HCT116 (cell line): ENCODE data around the gene MTERF4. TPM values are rescaled to one million over a fixed set of nuclear protein-coding genes. Genes with fewer than 3 reads are reported as not detected.

Experiments used
- ATAC-seq: fragments of 200-7000 bp; cut with Tn5 transposase; 2 replicates; pipeline ENCODE4 v1.9.1; 2020; ENCODE audit warnings: mild to moderate bottlenecking, moderate library complexity
- Bru-seq: library from RNA; stranded (reverse); fragments of 400-500 nt; gene quantifications from one replicate; lab custom pipeline; 2021; lab: Mats Ljungman, UMichigan
- BruChase-seq, 2 experiments: library from RNA; stranded (reverse); fragments of 400-500 nt; gene quantifications; one replicate each; lab custom pipeline; 2021; lab: Mats Ljungman, UMichigan
- BruUV-seq: library from RNA; stranded (reverse); fragments of 400-500 nt; replicated peaks from 2 replicates; lab custom pipeline; 2021; lab: Mats Ljungman, UMichigan
- CTCF ChIA-PET: fragments of 300-600 bp; sonication (Branson Sonifier 250); formaldehyde crosslinking; loops from one replicate; lab custom pipeline; 2021; ENCODE audit warnings: antibody characterized with exemption; lab: Charles Lee
- POLR2A ChIA-PET: fragments of 300-600, 350-600 bp; sonication (Branson Sonifier 250); formaldehyde crosslinking; loops from one replicate; lab custom pipeline; 2021; ENCODE audit warnings: antibody characterized with exemption; lab: Charles Lee
- RAD21 ChIA-PET, 2 experiments: fragments of 300-600 bp; sonication (Branson Sonifier 250); formaldehyde crosslinking; loops; one replicate each; lab custom pipeline; 2023; ENCODE audit warnings: low total read pairs in 2 of 2; ENCODE audit not compliant: uncharacterized antibody in 2 of 2, unreplicated experiment in 2 of 2, low non-redundant PET in 1 of 2; lab: Charles Lee
- DNase-seq: peaks from one replicate; pipeline ENCODE4 v3.0.0-alpha.2; 2010; ENCODE audit warnings: low read depth, low spot score
- H2AFZ ChIP-seq: fragments of 200-600 bp; shearing (Covaris generic), sonication (generic); 2 replicates; pipeline ENCODE4 v1.6.1; 2017; ENCODE audit warnings: low read depth, mixed run types, mixed read lengths, antibody characterized with exemption, low read length; ENCODE audit not compliant: poor library complexity, severe bottlenecking
- H3K27ac ChIP-seq: 2 replicates; pipeline ENCODE4 v1.5.1; 2012; ENCODE audit warnings: low read depth, low read length
- H3K27me3 ChIP-seq: fragments of 200-600 bp; sonication (generic); 2 replicates; pipeline ENCODE4 v1.6.1; 2016; ENCODE audit warnings: mixed run types, low read length, mixed read lengths; ENCODE audit not compliant: insufficient read depth
- H3K36me3 ChIP-seq, 2 experiments: fragments of 200-500 bp in 1 of 2; fragments of 200-600 bp in 1 of 2; sonication (Bioruptor generic) in 1 of 2; sonication (generic) in 1 of 2; 2 replicates each; pipeline versions ENCODE4 v1.5.1 to v1.6.1; 2014 to 2016; ENCODE audit warnings: low read length in 2 of 2, inconsistent platforms in 1 of 2, mixed read lengths in 1 of 2, mixed run types in 1 of 2; ENCODE audit not compliant: insufficient read depth in 2 of 2, control insufficient read depth in 1 of 2
- H3K4me1 ChIP-seq, 2 experiments: fragments of 200-600 bp in 1 of 2; sonication (generic) in 1 of 2; 2 replicates each; pipeline versions ENCODE4 v1.5.1 to v1.6.1; 2012 to 2017; ENCODE audit warnings: low read length in 2 of 2, inconsistent platforms in 1 of 2, mild to moderate bottlenecking in 1 of 2, mixed read lengths in 1 of 2, mixed run types in 1 of 2, moderate library complexity in 1 of 2; ENCODE audit not compliant: insufficient read depth in 2 of 2, control insufficient read depth in 1 of 2
- H3K4me2 ChIP-seq: fragments of 200-600 bp; sonication (generic); 2 replicates; pipeline ENCODE4 v1.6.1; 2017; ENCODE audit warnings: mixed run types, low read length, mixed read lengths
- H3K4me3 ChIP-seq, 2 experiments: fragments of 200-600 bp in 1 of 2; sonication (generic) in 1 of 2; replicated peaks in 1 of 2; 2 replicates each; pipeline ENCODE4 v1.5.1; 2011 to 2016; ENCODE audit warnings: low read length in 2 of 2, control low read depth in 1 of 2, low read depth in 1 of 2, mild to moderate bottlenecking in 1 of 2, mixed read lengths in 1 of 2, mixed run types in 1 of 2
- H3K79me2 ChIP-seq: fragments of 200-600 bp; sonication (generic); 2 replicates; pipeline ENCODE4 v1.6.1; 2017; ENCODE audit warnings: mild to moderate bottlenecking, mixed run types, low read length, moderate library complexity, mixed read lengths; ENCODE audit not compliant: insufficient read depth
- H3K9ac ChIP-seq: fragments of 200-600 bp; sonication (generic); 2 replicates; pipeline ENCODE4 v1.6.1; 2016; ENCODE audit warnings: low read length, mixed read lengths
- H3K9me2 ChIP-seq: fragments of 200-600 bp; sonication (generic), shearing (Covaris generic); 2 replicates; pipeline ENCODE4 v1.6.1; 2017; ENCODE audit warnings: mixed run types, mild to moderate bottlenecking, moderate library complexity; ENCODE audit not compliant: insufficient read depth
- H3K9me3 ChIP-seq, 2 experiments: fragments of 200-500 bp in 1 of 2; fragments of 200-600 bp in 1 of 2; sonication (Bioruptor generic) in 1 of 2; sonication (generic) in 1 of 2; 2 replicates each; pipeline ENCODE4 v1.6.1; 2014 to 2017; ENCODE audit warnings: low read length in 2 of 2, mixed read lengths in 2 of 2, inconsistent platforms in 1 of 2, low read depth in 1 of 2, mild to moderate bottlenecking in 1 of 2, mixed run types in 1 of 2, moderate library complexity in 1 of 2; ENCODE audit not compliant: control insufficient read depth in 1 of 2, insufficient read depth in 1 of 2
- H4K20me1 ChIP-seq: fragments of 200-600 bp; sonication (generic), shearing (Covaris generic); 2 replicates; pipeline ENCODE4 v1.6.1; 2017; ENCODE audit warnings: mixed run types, mild to moderate bottlenecking, moderate library complexity; ENCODE audit not compliant: insufficient read depth
- CBX3 ChIP-seq: IDR thresholded peaks from 2 replicates; pipeline ENCODE4 v1.6.1; 2012; ENCODE audit warnings: low read depth
- CEBPB ChIP-seq: IDR thresholded peaks from 2 replicates; pipeline ENCODE4 v1.6.1; 2012; ENCODE audit warnings: low read depth
- EGR1 ChIP-seq: IDR thresholded peaks from 2 replicates; pipeline ENCODE4 v1.6.1; 2012; ENCODE audit warnings: low read depth
- ELF1 ChIP-seq: IDR thresholded peaks from 2 replicates; pipeline ENCODE4 v1.6.1; 2012; ENCODE audit warnings: low read depth, borderline replicate concordance
- EZH2 ChIP-seq: fragments of 200-600 bp; sonication (generic); IDR thresholded peaks from 2 replicates; pipeline ENCODE4 v1.6.1; 2017; ENCODE audit warnings: antibody characterized with exemption, mixed run types
- EZH2phosphoT487 ChIP-seq: fragments of 200-600 bp; IDR thresholded peaks from 2 replicates; pipeline ENCODE4 v1.6.1; 2018; ENCODE audit warnings: antibody characterized with exemption, borderline replicate concordance
- POLR2A ChIP-seq: IDR thresholded peaks from 2 replicates; pipeline ENCODE4 v1.7.0; 2011; ENCODE audit warnings: borderline replicate concordance; ENCODE audit not compliant: insufficient read depth, insufficient read length; ENCODE audit errors: extremely low read depth
- POLR2AphosphoS5 ChIP-seq: IDR thresholded peaks from 2 replicates; pipeline ENCODE4 v1.6.1; 2011; ENCODE audit warnings: mild to moderate bottlenecking, low read depth, low read length, moderate library complexity
- RAD21 ChIP-seq: IDR thresholded peaks from 2 replicates; pipeline ENCODE4 v1.6.1; 2012; ENCODE audit warnings: low read depth, mild to moderate bottlenecking
- SIN3A ChIP-seq: IDR thresholded peaks from 2 replicates; pipeline ENCODE4 v1.6.1; 2012; ENCODE audit warnings: low read depth
- SP1 ChIP-seq: IDR thresholded peaks from 2 replicates; pipeline ENCODE4 v1.6.1; 2012; ENCODE audit warnings: low read depth
- SRF ChIP-seq: IDR thresholded peaks from 2 replicates; pipeline ENCODE4 v1.6.1; 2012; ENCODE audit warnings: low read depth
- TCF7L2 ChIP-seq: IDR thresholded peaks from 2 replicates; pipeline ENCODE4 v1.7.0; 2011; ENCODE audit warnings: borderline replicate concordance, inconsistent platforms; ENCODE audit not compliant: insufficient read depth, insufficient read length; ENCODE audit errors: extremely low read depth
- YY1 ChIP-seq: IDR thresholded peaks from 2 replicates; pipeline ENCODE4 v1.6.1; 2011; ENCODE audit warnings: low read length, low read depth, moderate library complexity, mild to moderate bottlenecking; ENCODE audit not compliant: insufficient replicate concordance; ENCODE audit errors: extremely low read depth
- ZFX ChIP-seq: fragments of 450-650 bp; IDR thresholded peaks from 2 replicates; pipeline ENCODE4 v1.6.1; 2017
- intact Hi-C: fragments of 100-400 bp; cut with micrococcal nuclease; formaldehyde crosslinking; loops from 2 replicates; pipeline ENCODE4 v1.10.0; 2022
- long read RNA-seq: library from polyadenylated mRNA; unstranded; transcript quantifications from one replicate; pipeline ENCODE4 v2.0.0, GENCODE V29; 2021; ENCODE audit not compliant: unreplicated experiment
- polyA plus RNA-seq: library from polyadenylated mRNA; unstranded; fragments of >200 nt; gene quantifications from 2 replicates; pipeline ENCODE4 v1.2.1, GENCODE V29; 2012; ENCODE audit warnings: missing spikeins
- total RNA-seq: library from RNA; stranded (reverse); gene quantifications from one replicate; pipeline ENCODE4 v1.2.1, GENCODE V29; 2021; ENCODE audit not compliant: unreplicated experiment
- TF ChIP-seq, protein P1 (sequence below): IDR thresholded peaks from 2 replicates; pipeline ENCODE4 v1.6.1; 2012
- TF ChIP-seq, protein P2 (sequence below): IDR thresholded peaks from 2 replicates; pipeline ENCODE4 v1.6.1; 2012; ENCODE audit warnings: low read depth
- TF ChIP-seq, protein P3 (sequence below): IDR thresholded peaks from 2 replicates; pipeline ENCODE4 v1.6.1; 2011; ENCODE audit warnings: mild to moderate bottlenecking, low read length, moderate library complexity; ENCODE audit not compliant: insufficient replicate concordance; ENCODE audit errors: extremely low read depth

MTERF4 gene, protein sequence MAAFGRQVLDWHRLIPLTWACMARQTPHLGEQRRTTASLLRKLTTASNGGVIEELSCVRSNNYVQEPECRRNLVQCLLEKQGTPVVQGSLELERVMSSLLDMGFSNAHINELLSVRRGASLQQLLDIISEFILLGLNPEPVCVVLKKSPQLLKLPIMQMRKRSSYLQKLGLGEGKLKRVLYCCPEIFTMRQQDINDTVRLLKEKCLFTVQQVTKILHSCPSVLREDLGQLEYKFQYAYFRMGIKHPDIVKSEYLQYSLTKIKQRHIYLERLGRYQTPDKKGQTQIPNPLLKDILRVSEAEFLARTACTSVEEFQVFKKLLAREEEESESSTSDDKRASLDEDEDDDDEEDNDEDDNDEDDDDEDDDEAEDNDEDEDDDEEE
- total RNA-seq (25.5 TPM), Bru-seq, nascent RNA (percentile 82 among the genes with signal in this experiment), BruChase-seq, experiment 1, labeled RNA remaining after a 6-hour chase (percentile 78 among the genes with signal in this experiment), BruChase-seq, experiment 2, labeled RNA remaining after a 2-hour chase (percentile 87 among the genes with signal in this experiment)
- 20.6 and 25.2 TPM in 2 replicates for polyA plus RNA-seq
- long read RNA-seq, full-length matches to known transcripts, result 15 of 27 reads
- long read RNA-seq, partial matches to known transcripts, result 2 of 27 reads
- long read RNA-seq, other reads (novel, unspliced or antisense), result 10 of 27 reads

DNA sequence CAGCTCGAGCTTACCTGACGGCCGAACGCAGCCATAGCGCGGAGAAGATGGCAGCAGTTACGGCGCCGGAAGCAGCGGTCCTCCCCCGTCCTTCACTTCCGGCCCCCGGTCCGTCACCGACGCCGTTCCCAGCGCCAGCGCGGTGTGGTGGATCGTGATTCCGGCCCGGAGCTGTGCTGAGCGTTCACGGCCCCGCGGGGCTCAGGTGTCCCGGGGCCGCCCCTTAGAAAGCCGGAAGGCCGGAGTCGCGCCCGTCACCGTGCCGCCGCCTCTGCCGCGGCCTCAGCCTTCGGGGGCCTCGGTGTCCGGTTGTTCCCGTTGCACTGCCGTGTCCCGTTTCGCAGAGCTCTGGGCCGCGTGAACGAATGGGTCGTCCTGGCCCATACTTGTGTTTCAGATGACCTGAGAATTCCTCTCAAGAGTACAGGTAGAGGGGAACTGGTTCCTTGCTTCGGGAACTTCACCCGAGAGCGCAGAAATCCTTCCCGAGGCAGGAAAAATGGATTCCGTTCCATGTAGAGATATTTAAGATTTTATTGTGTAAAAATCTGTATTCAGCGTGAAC, at the start of gene MTERF4:
Gene MTERF4 (minus strand): TSS at position 49 of the 565 bp plus-strand sequence. CDS start 14 bp downstream, at position 35.
- Histone ChIP-seq H3K4me2 (peak within 1 kb of the TSS; percentile 80), H3K27me3 (no peaks in the 10 kb centered on the region), H3K36me3 (peaks cover 9 to 12% of the 10 kb centered on the region in 2 experiments; a peak in 3 of 4 replicates), H3K9ac (peak within 1 kb of the TSS; percentile 84), H3K4me3 (peak within 1 kb of the TSS; percentile 91 to 94), H3K27ac (peak within 1 kb of the TSS; percentile 73), H4K20me1 (no peaks in the 10 kb centered on the region), H3K79me2 (peaks cover 40% of the 10 kb centered on the region), H3K9me3 (no peaks in the 10 kb centered on the region), H3K9me2 (no peaks in the 10 kb centered on the region), H3K4me1 (peaks cover 10 to 15% of the 10 kb centered on the region in 2 experiments), H2AFZ (peak within 1 kb of the TSS; percentile 60)
- peak; percentile 59 for DNase-seq
- ChIA-PET POLR2A (interaction anchor here (1.3 kb wide), 1 partner anchor 47 kb away, joined by 3 read pairs; the partner anchor contains the start of gene PASK), CTCF (no interaction called here), RAD21 (interaction anchor here in 1 of 2 experiments (0.8 kb wide), 1 partner anchor 188 kb away, joined by 3 read pairs; no protein-coding TSS in a partner anchor)
- BruUV-seq, result TSS peak; percentile 88
- peak; percentile 97 for ATAC-seq
- TF ChIP-seq ELF1 (peak; percentile 49; the same call in 1 of the 2 replicates), SP1 (peak; percentile 72; the same call in 1 of the 2 replicates), POLR2A (peak; percentile 60), SRF (peak; percentile 83; the same call in 1 of the 2 replicates), YY1 (peak; percentile 93), POLR2AphosphoS5 (peak; percentile 92), ZFX (peak; percentile 89), EZH2phosphoT487 (no peak), RAD21 (no peak), CBX3 (peak; percentile 96), TCF7L2 (peak; percentile 61), CEBPB (no peak), EZH2 (no peak), EGR1 (peak; percentile 51; the same call in 1 of the 2 replicates), SIN3A (peak; percentile 95)
- TF ChIP-seq, protein P1, sequence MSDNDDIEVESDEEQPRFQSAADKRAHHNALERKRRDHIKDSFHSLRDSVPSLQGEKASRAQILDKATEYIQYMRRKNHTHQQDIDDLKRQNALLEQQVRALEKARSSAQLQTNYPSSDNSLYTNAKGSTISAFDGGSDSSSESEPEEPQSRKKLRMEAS, result peak; percentile 95
- TF ChIP-seq, protein P2, sequence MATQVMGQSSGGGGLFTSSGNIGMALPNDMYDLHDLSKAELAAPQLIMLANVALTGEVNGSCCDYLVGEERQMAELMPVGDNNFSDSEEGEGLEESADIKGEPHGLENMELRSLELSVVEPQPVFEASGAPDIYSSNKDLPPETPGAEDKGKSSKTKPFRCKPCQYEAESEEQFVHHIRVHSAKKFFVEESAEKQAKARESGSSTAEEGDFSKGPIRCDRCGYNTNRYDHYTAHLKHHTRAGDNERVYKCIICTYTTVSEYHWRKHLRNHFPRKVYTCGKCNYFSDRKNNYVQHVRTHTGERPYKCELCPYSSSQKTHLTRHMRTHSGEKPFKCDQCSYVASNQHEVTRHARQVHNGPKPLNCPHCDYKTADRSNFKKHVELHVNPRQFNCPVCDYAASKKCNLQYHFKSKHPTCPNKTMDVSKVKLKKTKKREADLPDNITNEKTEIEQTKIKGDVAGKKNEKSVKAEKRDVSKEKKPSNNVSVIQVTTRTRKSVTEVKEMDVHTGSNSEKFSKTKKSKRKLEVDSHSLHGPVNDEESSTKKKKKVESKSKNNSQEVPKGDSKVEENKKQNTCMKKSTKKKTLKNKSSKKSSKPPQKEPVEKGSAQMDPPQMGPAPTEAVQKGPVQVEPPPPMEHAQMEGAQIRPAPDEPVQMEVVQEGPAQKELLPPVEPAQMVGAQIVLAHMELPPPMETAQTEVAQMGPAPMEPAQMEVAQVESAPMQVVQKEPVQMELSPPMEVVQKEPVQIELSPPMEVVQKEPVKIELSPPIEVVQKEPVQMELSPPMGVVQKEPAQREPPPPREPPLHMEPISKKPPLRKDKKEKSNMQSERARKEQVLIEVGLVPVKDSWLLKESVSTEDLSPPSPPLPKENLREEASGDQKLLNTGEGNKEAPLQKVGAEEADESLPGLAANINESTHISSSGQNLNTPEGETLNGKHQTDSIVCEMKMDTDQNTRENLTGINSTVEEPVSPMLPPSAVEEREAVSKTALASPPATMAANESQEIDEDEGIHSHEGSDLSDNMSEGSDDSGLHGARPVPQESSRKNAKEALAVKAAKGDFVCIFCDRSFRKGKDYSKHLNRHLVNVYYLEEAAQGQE, result no peak
- TF ChIP-seq, protein P3, sequence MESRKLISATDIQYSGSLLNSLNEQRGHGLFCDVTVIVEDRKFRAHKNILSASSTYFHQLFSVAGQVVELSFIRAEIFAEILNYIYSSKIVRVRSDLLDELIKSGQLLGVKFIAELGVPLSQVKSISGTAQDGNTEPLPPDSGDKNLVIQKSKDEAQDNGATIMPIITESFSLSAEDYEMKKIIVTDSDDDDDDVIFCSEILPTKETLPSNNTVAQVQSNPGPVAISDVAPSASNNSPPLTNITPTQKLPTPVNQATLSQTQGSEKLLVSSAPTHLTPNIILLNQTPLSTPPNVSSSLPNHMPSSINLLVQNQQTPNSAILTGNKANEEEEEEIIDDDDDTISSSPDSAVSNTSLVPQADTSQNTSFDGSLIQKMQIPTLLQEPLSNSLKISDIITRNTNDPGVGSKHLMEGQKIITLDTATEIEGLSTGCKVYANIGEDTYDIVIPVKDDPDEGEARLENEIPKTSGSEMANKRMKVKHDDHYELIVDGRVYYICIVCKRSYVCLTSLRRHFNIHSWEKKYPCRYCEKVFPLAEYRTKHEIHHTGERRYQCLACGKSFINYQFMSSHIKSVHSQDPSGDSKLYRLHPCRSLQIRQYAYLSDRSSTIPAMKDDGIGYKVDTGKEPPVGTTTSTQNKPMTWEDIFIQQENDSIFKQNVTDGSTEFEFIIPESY, result peak; percentile 31
- intact Hi-C loops, result no loop called here
